Measurements from ENCODE around the gene SMAD6.

SMAD6 gene

DNA sequence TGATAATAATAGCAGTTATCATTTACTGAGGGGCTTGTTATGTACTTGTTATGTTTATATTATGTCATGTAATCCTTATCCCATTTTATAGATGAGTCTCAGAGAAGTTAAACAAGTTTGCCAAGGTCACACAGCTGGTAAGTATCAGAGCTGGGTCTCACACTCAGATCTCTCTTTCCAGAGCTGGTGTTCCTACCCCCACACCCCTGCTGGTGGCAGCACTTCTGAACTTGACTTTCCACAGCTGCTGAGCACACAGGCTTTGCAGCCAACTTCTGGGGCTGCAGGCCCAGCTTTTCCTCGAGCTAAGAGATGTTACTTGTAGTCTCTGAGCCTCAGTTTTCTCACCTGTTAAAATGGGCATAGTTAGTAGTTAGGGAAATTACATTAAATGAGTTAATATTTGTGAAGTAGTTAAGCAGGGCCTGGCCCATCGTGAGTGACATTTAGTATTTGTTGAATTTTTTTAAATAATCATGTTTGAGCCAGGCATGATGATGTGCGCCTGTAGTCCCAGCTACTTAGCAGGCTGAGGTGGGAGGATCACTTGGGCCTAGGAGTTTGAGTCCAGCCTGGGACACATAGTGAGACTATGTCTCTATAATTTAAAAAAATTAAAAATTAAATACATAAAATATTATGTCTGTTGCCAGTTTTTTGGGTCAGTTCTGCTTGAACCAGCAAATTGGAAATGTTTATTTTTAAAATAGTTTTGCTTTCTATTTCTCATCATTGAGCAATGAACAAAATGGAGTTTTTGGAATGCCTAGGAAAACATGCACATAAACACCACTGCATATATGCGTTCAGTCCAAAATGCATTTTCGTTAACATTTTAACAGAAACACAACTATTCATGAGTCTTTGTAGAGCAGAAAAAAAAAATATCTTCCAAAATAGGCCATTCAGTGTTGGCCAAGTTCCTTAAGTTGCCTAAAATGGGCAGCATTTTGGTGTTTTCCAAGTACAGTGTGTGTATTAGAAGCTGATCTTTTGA, 87.3 kb downstream of the SMAD6 start:
- Mint-ChIP-seq H3K4me1 (ENCODE audit: low read depth) (no peaks in the 10 kb centered on the region), H3K4me3 (no peak overlapping the region), H3K9me3 (no peaks in the 10 kb centered on the region), H3K27me3 (no peaks in the 10 kb centered on the region), H3K27ac (no peak overlapping the region), H3K36me3 (ENCODE audit: low read depth) (no peaks in the 10 kb centered on the region)
- no peak for DNase-seq

DNA sequence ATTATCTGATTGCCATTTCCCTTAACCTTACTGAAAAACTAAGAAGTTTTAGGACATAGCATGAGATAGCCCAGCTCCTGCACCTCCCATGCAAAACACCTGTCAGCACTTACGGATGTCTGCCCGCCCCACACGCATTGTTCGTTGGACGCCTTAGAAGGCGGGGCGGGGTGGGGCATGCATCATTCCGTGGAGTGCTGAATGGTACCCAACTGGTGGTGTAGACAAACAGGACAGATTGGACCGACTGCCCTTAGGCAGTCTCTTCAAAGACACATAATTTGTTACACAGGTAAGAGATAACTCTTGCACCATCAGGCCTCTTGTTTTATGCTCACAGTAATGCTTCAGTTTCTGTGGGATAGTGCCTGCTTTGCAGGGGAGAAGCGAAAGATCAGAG, 93.8 kb downstream of the SMAD6 start:
- Mint-ChIP-seq H3K27me3 (no peaks in the 10 kb centered on the region), H3K4me1 (ENCODE audit: low read depth) (no peaks in the 10 kb centered on the region), H3K36me3 (ENCODE audit: low read depth) (no peaks in the 10 kb centered on the region), H3K27ac (no peak overlapping the region), H3K4me3 (no peak overlapping the region), H3K9me3 (no peaks in the 10 kb centered on the region)
- no peak for DNase-seq

DNA sequence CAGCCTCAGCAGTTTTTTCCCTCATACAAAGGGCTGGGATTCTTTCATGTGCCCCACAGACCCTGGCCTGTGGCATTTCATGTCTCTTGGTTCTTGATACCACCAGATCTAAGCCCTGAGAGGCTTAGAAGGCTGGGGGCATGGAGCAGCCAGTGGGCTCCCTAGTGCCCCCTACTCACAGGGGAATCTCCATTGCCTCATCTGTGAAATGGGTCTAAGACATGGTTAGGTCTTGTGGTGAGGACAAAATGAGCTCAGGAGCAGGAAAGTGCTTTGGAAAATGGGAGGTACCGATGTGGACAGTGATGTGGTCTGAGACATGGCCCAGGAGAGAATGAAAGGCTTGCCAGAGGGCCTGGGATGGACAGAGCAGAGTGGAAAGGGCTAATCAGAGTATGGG, 94.3 kb downstream of the SMAD6 start:
- H3K27ac Mint-ChIP-seq: no peak overlapping the region
- H3K4me1 Mint-ChIP-seq (ENCODE audit: low read depth): no peaks in the 10 kb centered on the region
- no peaks in the 10 kb centered on the region for H3K9me3 Mint-ChIP-seq
- H3K27me3 Mint-ChIP-seq: no peaks in the 10 kb centered on the region
- no peaks in the 10 kb centered on the region for H3K36me3 Mint-ChIP-seq (ENCODE audit: low read depth)
- H3K4me3 Mint-ChIP-seq: no peak overlapping the region
- no peak for DNase-seq

DNA sequence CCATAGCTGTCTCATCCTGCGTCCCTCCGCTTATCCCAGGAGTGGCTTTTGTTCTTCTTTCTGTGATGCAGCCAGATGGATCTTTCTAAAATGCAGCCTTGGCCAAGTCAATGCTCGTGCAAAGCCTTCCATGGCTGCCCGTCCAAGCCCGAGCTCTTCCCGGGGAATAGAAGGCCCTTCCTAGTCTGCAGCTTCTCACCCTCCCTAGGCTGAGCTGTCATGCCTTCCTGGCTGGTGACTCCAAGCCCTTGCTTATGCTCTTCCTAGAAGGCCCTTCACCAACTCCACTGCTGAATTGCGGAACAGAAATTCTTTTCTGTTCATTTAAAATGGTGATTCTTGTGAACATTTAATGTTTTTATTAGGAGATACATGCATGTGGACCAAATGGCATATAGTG, 95.9 kb downstream of the SMAD6 start:
- no peak overlapping the region for H3K27ac Mint-ChIP-seq
- H3K4me1 Mint-ChIP-seq (ENCODE audit: low read depth): no peaks in the 10 kb centered on the region
- H3K4me3 Mint-ChIP-seq: no peak overlapping the region
- H3K27me3 Mint-ChIP-seq: no peaks in the 10 kb centered on the region
- DNase-seq: no peak
- no peaks in the 10 kb centered on the region for H3K9me3 Mint-ChIP-seq
- H3K36me3 Mint-ChIP-seq (ENCODE audit: low read depth): no peaks in the 10 kb centered on the region

DNA sequence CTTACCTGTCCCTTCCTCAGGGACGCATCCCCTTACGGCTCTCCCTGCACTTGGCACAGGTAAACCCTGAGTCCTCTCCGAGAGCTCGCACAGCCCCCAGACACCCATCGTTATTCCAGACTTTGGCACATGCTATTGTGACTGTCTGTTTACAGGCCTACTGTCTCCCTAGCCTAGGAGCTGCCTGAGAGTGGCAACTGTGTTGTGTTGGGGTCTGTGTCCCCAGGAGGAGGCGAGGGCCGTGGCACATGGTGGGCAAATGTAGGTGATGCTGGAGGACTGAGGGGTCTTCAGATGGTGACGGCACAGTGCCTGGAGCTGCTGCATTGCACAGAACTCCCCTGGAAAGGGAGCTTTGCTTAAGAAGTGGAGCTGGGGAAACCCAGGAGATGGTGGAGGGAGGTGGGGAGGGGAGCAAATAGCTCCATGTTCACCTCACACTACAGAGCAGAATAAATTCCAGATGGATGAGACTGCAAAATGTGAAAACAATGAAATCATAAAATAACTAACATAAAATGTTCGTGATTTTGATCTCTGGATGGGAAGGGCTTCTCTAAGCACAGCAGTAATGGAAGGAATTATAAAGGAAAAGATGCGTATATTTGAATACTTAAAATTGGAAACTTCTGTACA, 96.5 kb downstream of the SMAD6 start:
- no peak overlapping the region for H3K27ac Mint-ChIP-seq
- H3K4me3 Mint-ChIP-seq: no peak overlapping the region
- no peaks in the 10 kb centered on the region for H3K4me1 Mint-ChIP-seq (ENCODE audit: low read depth)
- no peaks in the 10 kb centered on the region for H3K27me3 Mint-ChIP-seq
- H3K36me3 Mint-ChIP-seq (ENCODE audit: low read depth): no peaks in the 10 kb centered on the region
- H3K9me3 Mint-ChIP-seq: no peaks in the 10 kb centered on the region
- no peak for DNase-seq

DNA sequence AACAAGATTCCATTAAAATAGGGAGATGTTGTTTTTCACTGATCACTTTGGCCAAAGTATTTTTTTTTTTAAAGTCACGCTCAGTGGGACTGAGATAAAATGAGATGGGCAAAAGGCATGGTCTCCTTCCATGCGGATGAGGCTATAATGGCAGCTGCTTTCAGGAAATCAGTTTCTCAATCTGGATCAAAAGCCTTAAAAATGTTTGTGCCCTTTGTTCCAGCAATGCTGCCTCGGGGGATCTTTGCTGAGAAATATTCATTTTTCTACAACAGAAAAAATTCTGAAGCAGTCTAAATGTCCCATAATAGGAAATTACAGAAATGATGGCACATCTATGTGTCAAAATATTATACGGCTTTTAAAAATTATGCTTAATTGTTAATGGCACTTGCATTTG, 97.2 kb downstream of the SMAD6 start:
- Mint-ChIP-seq H3K36me3 (ENCODE audit: low read depth) (no peaks in the 10 kb centered on the region), H3K4me1 (ENCODE audit: low read depth) (no peaks in the 10 kb centered on the region), H3K27me3 (no peaks in the 10 kb centered on the region), H3K27ac (no peak overlapping the region), H3K4me3 (no peak overlapping the region), H3K9me3 (no peaks in the 10 kb centered on the region)
- DNase-seq: no peak

DNA sequence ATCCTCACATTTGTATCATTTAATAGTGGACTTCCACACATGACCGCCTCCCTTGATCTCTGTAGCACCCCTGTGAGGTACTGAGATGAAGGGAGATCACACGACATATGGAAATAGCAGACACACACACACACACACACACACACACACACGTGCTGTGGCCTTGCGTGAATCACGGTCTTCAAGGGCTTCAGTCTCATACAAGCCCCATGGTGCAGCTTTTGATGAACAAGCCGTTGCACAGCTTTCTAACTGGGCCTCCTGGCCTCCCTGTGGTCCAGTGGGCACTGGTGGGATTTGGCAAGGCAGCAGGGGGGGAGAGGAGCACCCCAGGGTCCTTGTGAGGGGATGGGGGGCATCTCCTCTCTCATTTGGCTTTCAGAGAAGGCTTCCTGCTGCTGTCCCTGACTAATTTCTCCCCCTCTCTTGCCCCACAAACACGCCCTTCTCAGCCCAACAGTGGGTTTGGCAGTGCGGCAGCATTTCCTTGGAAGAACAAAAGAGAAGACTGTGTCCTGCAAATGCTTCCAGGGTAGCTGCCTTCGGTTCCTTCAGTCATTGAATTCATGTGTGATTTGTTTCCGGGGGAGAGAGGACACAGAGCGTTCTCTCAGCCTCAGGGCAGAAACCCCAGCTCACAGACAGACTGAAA, 98.7 kb downstream of the SMAD6 start:
- no peaks in the 10 kb centered on the region for H3K36me3 Mint-ChIP-seq (ENCODE audit: low read depth)
- no peaks in the 10 kb centered on the region for H3K9me3 Mint-ChIP-seq
- no peak overlapping the region for H3K4me3 Mint-ChIP-seq
- no peak for DNase-seq
- no peak overlapping the region for H3K27ac Mint-ChIP-seq
- no peaks in the 10 kb centered on the region for H3K27me3 Mint-ChIP-seq
- H3K4me1 Mint-ChIP-seq (ENCODE audit: low read depth): no peaks in the 10 kb centered on the region

DNA sequence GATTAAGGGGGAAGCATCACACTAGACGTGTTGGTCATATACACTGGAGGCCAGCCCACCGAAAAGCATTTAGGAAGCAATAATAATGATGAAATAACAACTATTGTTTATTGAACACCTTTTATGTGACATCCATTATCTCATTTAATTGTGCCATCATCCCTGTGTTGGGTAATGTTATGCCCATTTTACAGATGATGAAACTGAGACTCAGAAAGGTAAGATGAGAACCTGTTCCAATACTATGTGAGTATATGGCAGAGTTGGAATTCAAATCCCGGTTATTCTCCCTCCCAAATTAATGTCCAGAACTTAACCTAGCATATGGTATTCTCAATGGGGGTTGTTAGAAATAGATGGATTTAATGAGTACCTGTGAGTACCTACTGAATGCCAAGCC, 99.2 kb downstream of the SMAD6 start:
- Mint-ChIP-seq H3K9me3 (no peaks in the 10 kb centered on the region), H3K4me1 (ENCODE audit: low read depth) (no peaks in the 10 kb centered on the region), H3K27me3 (no peaks in the 10 kb centered on the region), H3K4me3 (no peak overlapping the region), H3K36me3 (ENCODE audit: low read depth) (no peaks in the 10 kb centered on the region), H3K27ac (no peak overlapping the region)
- DNase-seq: no peak

DNA sequence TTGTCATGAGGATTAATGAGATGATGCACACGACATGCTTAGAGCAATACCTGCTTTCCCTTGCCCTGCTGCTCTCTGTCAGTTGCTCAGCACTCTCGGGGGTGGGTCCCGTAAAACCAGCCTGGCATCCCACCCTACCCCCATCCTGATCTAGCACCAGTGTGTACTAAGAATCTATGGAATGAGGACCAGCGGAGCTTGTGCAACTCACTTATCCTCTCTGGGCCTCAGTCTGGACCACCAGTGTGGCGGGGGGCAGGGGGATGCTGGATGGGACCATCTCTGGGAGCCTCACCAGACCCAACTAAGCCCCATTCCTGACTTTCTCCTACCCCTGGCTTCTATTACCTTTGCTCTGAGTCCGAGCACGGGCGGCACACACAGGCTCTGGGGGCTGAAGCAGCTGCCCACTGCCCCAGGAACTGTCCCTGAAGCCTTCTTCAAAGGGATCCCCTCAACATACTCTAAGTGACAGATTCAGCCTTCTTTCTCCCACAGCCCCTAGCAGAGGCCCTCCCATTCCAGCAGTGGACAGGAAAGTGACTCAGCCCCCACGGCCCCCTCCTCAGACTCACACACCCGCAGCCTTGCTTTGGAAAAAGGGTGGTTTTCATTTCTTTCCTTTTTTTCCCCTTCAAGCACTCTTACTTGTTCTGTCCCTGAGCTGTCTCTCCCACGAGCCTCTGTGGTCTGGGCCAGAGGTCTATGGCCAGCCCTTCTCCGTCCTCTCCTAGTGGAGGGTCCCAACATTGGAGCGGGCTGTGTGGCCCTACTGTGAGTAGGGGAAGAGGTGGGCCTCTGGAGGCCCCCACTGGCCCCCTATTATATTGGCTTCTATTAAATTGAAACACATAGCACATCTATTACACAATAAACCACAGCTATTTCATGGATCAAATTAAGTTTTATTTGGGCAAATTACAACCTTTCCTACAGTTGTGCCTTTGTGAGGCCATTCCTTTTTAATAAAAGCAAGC, 100.3 kb downstream of the SMAD6 start:
- Mint-ChIP-seq H3K36me3 (ENCODE audit: low read depth) (no peaks in the 10 kb centered on the region), H3K9me3 (no peaks in the 10 kb centered on the region), H3K27ac (no peak overlapping the region), H3K4me1 (ENCODE audit: low read depth) (no peaks in the 10 kb centered on the region), H3K27me3 (no peaks in the 10 kb centered on the region), H3K4me3 (no peak overlapping the region)
- no peak for DNase-seq

DNA sequence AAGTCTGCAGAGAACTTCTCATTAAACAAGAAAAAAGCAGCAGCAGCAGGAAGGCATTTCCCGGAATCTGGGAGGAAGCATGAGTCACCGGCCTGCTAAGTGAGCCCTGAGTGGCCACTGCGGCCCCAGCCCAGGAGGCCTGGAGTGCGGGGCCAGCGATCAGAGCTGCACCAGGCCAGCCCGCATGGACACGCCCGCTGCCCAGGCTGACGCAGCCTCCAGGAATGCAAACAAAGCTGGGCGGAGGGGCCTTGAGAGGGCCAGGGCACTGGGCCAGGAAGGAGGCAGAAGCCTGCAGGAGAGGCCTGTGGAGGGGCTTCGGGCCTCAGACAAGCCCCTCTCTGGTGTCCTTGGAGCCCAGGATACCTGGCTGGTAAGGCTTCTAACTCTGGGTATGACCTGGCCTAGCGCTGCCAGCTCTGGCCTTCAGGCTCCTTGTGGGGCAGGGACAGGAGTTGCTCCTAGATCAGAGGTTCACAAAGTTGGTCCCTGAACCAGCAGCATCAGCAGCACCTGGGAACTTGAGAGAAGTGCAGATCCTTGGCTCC, 101.2 kb downstream of the SMAD6 start:
- no peaks in the 10 kb centered on the region for H3K27me3 Mint-ChIP-seq

DNA sequence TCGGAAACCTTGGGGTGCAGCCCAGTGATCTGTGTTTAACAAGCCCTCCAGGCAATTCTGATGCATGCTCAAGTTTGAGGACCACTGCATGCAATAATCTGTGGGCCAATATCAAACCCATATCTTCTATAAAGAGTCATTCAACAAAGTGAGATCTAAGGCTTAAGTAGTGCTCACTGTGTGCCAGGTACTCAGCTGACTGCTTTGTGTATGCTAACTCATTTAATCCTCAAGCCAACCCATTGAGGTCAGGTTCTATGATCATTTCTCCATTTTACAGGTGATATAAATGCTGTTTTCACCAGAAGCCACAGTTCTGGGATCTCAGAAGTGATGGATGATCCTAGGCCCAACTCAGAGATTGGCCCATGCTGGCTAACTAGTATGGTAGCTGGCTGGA, 101.7 kb downstream of the SMAD6 start:
- no peaks in the 10 kb centered on the region for H3K4me1 Mint-ChIP-seq (ENCODE audit: low read depth)

More for the DNA sequence above, 101.2 kb downstream of the SMAD6 start:
- H3K36me3 Mint-ChIP-seq (ENCODE audit: low read depth): no peaks in the 10 kb centered on the region
- H3K9me3 Mint-ChIP-seq: no peaks in the 10 kb centered on the region
- H3K4me3 Mint-ChIP-seq: no peak overlapping the region
- H3K27ac Mint-ChIP-seq: no peak overlapping the region
- H3K4me1 Mint-ChIP-seq (ENCODE audit: low read depth): no peaks in the 10 kb centered on the region
- DNase-seq: no peak

DNA sequence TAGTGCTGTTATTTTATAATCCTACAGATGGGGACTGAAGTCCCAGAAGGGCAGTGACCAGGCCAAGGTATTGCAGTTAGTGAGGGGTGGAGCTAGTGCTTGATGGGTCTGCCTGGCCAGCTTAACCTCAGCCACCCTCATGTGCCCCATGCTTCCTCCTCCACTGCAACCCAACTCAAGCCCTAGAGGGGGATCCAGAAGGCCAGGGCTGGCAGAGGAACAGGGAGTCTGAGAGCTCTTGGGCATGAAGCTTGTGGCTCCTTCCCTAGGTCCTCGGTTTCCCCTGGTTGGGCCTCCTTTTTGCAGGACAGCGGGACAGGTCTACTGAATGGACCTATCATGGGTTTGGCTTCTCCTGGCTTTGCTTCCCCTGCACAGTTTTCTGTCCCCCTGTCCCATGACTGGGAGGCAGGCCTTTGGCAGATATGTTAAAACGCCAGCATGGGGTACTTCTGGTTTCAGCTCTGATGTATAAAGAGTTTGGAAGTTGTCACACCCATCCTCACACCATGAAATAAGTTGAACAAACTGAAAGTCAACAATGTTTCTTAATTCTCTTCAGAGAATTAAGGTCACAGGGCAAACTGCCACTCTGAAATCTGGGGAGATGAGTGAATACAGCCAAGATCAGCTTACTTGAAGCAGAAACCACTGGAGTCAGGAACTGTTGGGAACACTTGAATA, 103.3 kb downstream of the SMAD6 start:
- Mint-ChIP-seq H3K27ac (no peak overlapping the region), H3K9me3 (no peaks in the 10 kb centered on the region), H3K4me1 (ENCODE audit: low read depth) (no peaks in the 10 kb centered on the region), H3K27me3 (no peaks in the 10 kb centered on the region), H3K4me3 (no peak overlapping the region), H3K36me3 (ENCODE audit: low read depth) (no peaks in the 10 kb centered on the region)
- no peak for DNase-seq

More for the DNA sequence above, 101.7 kb downstream of the SMAD6 start:
- no peaks in the 10 kb centered on the region for H3K36me3 Mint-ChIP-seq (ENCODE audit: low read depth)
- H3K27me3 Mint-ChIP-seq: no peaks in the 10 kb centered on the region
- no peak overlapping the region for H3K4me3 Mint-ChIP-seq
- H3K9me3 Mint-ChIP-seq: no peaks in the 10 kb centered on the region
- DNase-seq: no peak
- no peak overlapping the region for H3K27ac Mint-ChIP-seq

DNA sequence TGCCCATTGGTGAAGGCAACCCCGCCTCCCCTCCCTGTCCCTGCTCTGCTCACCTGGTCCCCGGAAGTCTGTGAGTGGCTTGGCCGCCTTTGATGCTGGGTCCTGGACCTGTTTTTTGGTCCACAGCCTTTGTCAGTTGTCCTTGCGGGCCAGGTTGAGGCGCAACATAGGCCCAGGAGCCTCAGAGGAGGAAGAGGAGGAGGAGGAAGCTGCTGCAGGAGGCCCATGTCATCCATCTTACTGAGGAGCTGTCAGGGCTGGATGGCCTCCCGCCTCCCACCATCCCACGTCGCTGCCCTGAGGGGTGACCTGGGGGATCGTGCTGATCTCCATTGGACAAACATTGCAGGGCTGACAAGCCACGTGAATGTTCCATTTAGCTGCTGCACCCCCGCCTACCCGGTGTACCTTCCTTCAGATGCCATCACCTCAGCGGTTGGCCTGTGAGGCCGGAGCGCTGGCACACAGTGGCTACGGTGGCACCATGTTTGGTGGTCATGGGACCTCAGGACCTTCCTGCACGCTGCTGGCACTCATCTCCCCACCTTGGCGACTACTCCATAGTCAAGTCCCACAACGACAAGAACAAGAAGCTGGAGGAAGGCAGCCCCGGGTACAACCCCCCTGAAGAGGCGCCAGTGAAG, 106.3 kb downstream of the SMAD6 start:
- Mint-ChIP-seq H3K4me3 (no peak overlapping the region), H3K27ac (no peak overlapping the region), H3K27me3 (peaks cover 4% of the 10 kb centered on the region), H3K36me3 (ENCODE audit: low read depth) (no peaks in the 10 kb centered on the region), H3K4me1 (ENCODE audit: low read depth) (no peaks in the 10 kb centered on the region), H3K9me3 (no peaks in the 10 kb centered on the region)
- DNase-seq: no peak

All from activated T-cell treated with anti-CD3 and anti-CD28 coated beads, Interleukin-2, amount 50 U/mL, for 24 hours (primary cell).